ENCODE data around the gene PATJ. TPM values are rescaled to one million over a fixed set of nuclear protein-coding genes. Genes with fewer than 3 reads are reported as not detected.

The PATJ gene
- total RNA-seq, 6 experiments from 2014 or later = 19.0 to 49.0 (median 26.7) TPM

- no peak for DNase-seq
- intact Hi-C loops (cut with DNase I) = no loop called here
- H3K4me3 ChIP-seq = no peak overlapping the region
- H3K27me3 ChIP-seq = no peaks in the 10 kb centered on the region
- ATAC-seq = peak; percentile 40 to 65 (median 52)
- no peaks in the 10 kb centered on the region for H3K36me3 ChIP-seq
- peak overlapping the region in 1 of 3 donors; percentile 41 for H3K27ac ChIP-seq
- no peaks in the 10 kb centered on the region for H3K9me3 ChIP-seq
- TF ChIP-seq CTCF (IDR thresholded peaks at IDR 0.05) (no peak), POLR2A (IDR thresholded peaks at IDR 0.05) (no peak)
- H3K4me1 ChIP-seq = peaks cover 0 to 24% (median 2%) of the 10 kb centered on the region in 4 donors
- 17% methylated on average over 3 of the region's 3 CpGs for WGBS (ENCODE audit: insufficient coverage, low coverage, low lambda C conversion rate, missing lambda C conversion rate)
Observed at GRCh38 chr1:62093261-62093660, 351.0 kb downstream of the PATJ start.

- H3K36me3 ChIP-seq = no peaks in the 10 kb centered on the region
- TF ChIP-seq CTCF (IDR thresholded peaks at IDR 0.05) (no peak), POLR2A (IDR thresholded peaks at IDR 0.05) (no peak)
- no peaks in the 10 kb centered on the region for H3K27me3 ChIP-seq
- no peak overlapping the region for H3K27ac ChIP-seq
- no peaks in the 10 kb centered on the region for H3K9me3 ChIP-seq
- WGBS (ENCODE audit: insufficient coverage, low coverage, low lambda C conversion rate, missing lambda C conversion rate) = 86% methylated on average over 2 of the region's 3 CpGs
- H3K4me3 ChIP-seq = no peak overlapping the region
- intact Hi-C loops (cut with DNase I) = no loop called here
- H3K4me1 ChIP-seq = peaks cover 0 to 12% (median 2%) of the 10 kb centered on the region in 4 donors
- ATAC-seq (no peak), DNase-seq (no peak)
Observed at GRCh38 chr1:62097464-62097863, 355.2 kb downstream of the PATJ start.

- H3K9me3 ChIP-seq = no peaks in the 10 kb centered on the region
- intact Hi-C loops (cut with DNase I) = no loop called here
- no peaks in the 10 kb centered on the region for H3K4me1 ChIP-seq
- DNase-seq = no peak
- TF ChIP-seq POLR2A (IDR thresholded peaks at IDR 0.05) (no peak), CTCF (IDR thresholded peaks at IDR 0.05) (no peak)
- WGBS (ENCODE audit: insufficient coverage, low coverage, low lambda C conversion rate, missing lambda C conversion rate) = 100% methylated on average over 2 of the region's 2 CpGs
- no peaks in the 10 kb centered on the region for H3K27me3 ChIP-seq
- H3K27ac ChIP-seq = no peak overlapping the region
- no peaks in the 10 kb centered on the region for H3K36me3 ChIP-seq
- no peak overlapping the region for H3K4me3 ChIP-seq
- no peak for ATAC-seq
Observed at GRCh38 chr1:62100442-62100841, 358.2 kb downstream of the PATJ start.

GRCh38 chr1:62103846-62104245 lies 361.6 kb downstream of the PATJ start:
- no peak for ATAC-seq
- intact Hi-C loops (cut with DNase I) = no loop called here
- no peak overlapping the region for H3K27ac ChIP-seq

More at GRCh38 chr1:62103846-62104245, 361.6 kb downstream of the PATJ start:
- WGBS (ENCODE audit: insufficient coverage, low coverage, low lambda C conversion rate, missing lambda C conversion rate) = 86% methylated on average over 3 of the region's 3 CpGs
- TF ChIP-seq CTCF (IDR thresholded peaks at IDR 0.05) = no peak
- no peak for TF ChIP-seq POLR2A (IDR thresholded peaks at IDR 0.05)
- DNase-seq = no peak
- H3K4me3 ChIP-seq = no peak overlapping the region
- H3K27me3 ChIP-seq = no peaks in the 10 kb centered on the region
- H3K9me3 ChIP-seq = no peaks in the 10 kb centered on the region
- no peaks in the 10 kb centered on the region for H3K36me3 ChIP-seq
- no peaks in the 10 kb centered on the region for H3K4me1 ChIP-seq
